DND-41 (cell line): Measurements from ENCODE around the gene MACROD2.
"Not testable (repeated sequence)": the region's sequence is repeated elsewhere in the genome, so short reads cannot be mapped to it uniquely, and the experiment has no call there.

Experiments used
- ATAC-seq: fragments of 200-7000 bp; cut with Tn5 transposase; 3 replicates; pipeline ENCODE4 v1.9.1; 2021; ENCODE audit warnings: low read depth; ENCODE audit not compliant: insufficient read depth
- DNase-seq: peaks from one replicate; pipeline ENCODE4 v3.0.0-alpha.2; 2020
- H2AFZ ChIP-seq: 2 replicates; pipeline ENCODE4 v1.6.0; 2012; ENCODE audit warnings: low read depth, low read length
- H3K27ac ChIP-seq: 2 replicates; pipeline ENCODE4 v1.5.1; 2012; ENCODE audit warnings: low read length, inconsistent platforms
- H3K27me3 ChIP-seq: fragments of 200-600 bp; sonication (generic); 2 replicates; pipeline ENCODE4 v1.6.0; 2012; ENCODE audit warnings: low read length, mild to moderate bottlenecking, inconsistent platforms; ENCODE audit not compliant: insufficient read depth, poor library complexity
- H3K36me3 ChIP-seq: 2 replicates; pipeline ENCODE4 v1.5.1; 2012; ENCODE audit warnings: low read length, inconsistent platforms; ENCODE audit not compliant: insufficient read depth
- H3K4me1 ChIP-seq: 2 replicates; pipeline ENCODE4 v1.5.1; 2012; ENCODE audit warnings: mild to moderate bottlenecking, low read length; ENCODE audit not compliant: insufficient read depth
- H3K4me2 ChIP-seq: 2 replicates; pipeline ENCODE4 v1.6.0; 2012; ENCODE audit warnings: mild to moderate bottlenecking, moderate library complexity, low read length, inconsistent platforms; ENCODE audit not compliant: insufficient read depth
- H3K4me3 ChIP-seq, 2 experiments: fragments of 200-600 bp in 1 of 2; shearing (Covaris generic) in 1 of 2; 2 replicates each; pipeline ENCODE4 v1.5.1; 2012 to 2016; ENCODE audit warnings: inconsistent platforms in 2 of 2, low read length in 2 of 2, mild to moderate bottlenecking in 2 of 2, low read depth in 1 of 2, moderate library complexity in 1 of 2
- H3K79me2 ChIP-seq: 2 replicates; pipeline ENCODE4 v1.6.0; 2012; ENCODE audit warnings: low read length, inconsistent platforms; ENCODE audit not compliant: insufficient read depth
- H3K9ac ChIP-seq: 2 replicates; pipeline ENCODE4 v1.6.0; 2012; ENCODE audit warnings: low read depth, mild to moderate bottlenecking, inconsistent platforms, low read length, moderate library complexity
- H3K9me3 ChIP-seq: 2 replicates; pipeline ENCODE4 v1.5.1; 2012; ENCODE audit warnings: low read length, moderate library complexity, mild to moderate bottlenecking, inconsistent platforms; ENCODE audit not compliant: insufficient read depth, severe bottlenecking
- H4K20me1 ChIP-seq: 2 replicates; pipeline ENCODE4 v1.6.0; 2012; ENCODE audit warnings: low read length; ENCODE audit not compliant: insufficient read depth
- CTCF ChIP-seq: IDR thresholded peaks from 2 replicates; pipeline ENCODE4 v1.5.1; 2012; ENCODE audit warnings: borderline replicate concordance, low read length, moderate library complexity, mild to moderate bottlenecking; ENCODE audit not compliant: poor library complexity, severe bottlenecking; ENCODE audit errors: extremely low read depth
- EZH2 ChIP-seq: IDR thresholded peaks from 3 replicates; pipeline ENCODE4 v1.6.1; 2012; ENCODE audit warnings: borderline replicate concordance, low read depth, mild to moderate bottlenecking, moderate library complexity, low read length, inconsistent platforms; ENCODE audit not compliant: severe bottlenecking

Gene MACROD2

GRCh38 chr20:15977026-15977425 is 1981.7 kb downstream of the MACROD2 start:
- Histone ChIP-seq H2AFZ (no peak overlapping the region), H3K27me3 (no peaks in the 10 kb centered on the region), H3K36me3 (no peaks in the 10 kb centered on the region), H3K27ac (no peak overlapping the region), H3K4me3 (no peak overlapping the region), H4K20me1 (no peaks in the 10 kb centered on the region), H3K79me2 (no peaks in the 10 kb centered on the region), H3K4me2 (no peak overlapping the region), H3K9ac (no peak overlapping the region), H3K4me1 (no peaks in the 10 kb centered on the region), H3K9me3 (no peaks in the 10 kb centered on the region)
- TF ChIP-seq CTCF (no peak), EZH2 (no peak)
- no peak for DNase-seq
- ATAC-seq = no peak

- no peaks in the 10 kb centered on the region for H3K9me3 ChIP-seq
- no peak for TF ChIP-seq CTCF
- TF ChIP-seq EZH2 = no peak
- no peak for ATAC-seq
- H3K27ac ChIP-seq = no peak overlapping the region
- DNase-seq = no peak
- H2AFZ ChIP-seq = no peak overlapping the region
- H3K4me3 ChIP-seq = no peak overlapping the region
- H3K79me2 ChIP-seq = no peaks in the 10 kb centered on the region
- H3K4me2 ChIP-seq = no peak overlapping the region
- H3K27me3 ChIP-seq = no peaks in the 10 kb centered on the region
- H3K9ac ChIP-seq = no peak overlapping the region
- H3K36me3 ChIP-seq = no peaks in the 10 kb centered on the region
- no peaks in the 10 kb centered on the region for H3K4me1 ChIP-seq
- no peaks in the 10 kb centered on the region for H4K20me1 ChIP-seq
Observed at GRCh38 chr20:15977758-15978157, 1982.4 kb downstream of the MACROD2 start.

DNA sequence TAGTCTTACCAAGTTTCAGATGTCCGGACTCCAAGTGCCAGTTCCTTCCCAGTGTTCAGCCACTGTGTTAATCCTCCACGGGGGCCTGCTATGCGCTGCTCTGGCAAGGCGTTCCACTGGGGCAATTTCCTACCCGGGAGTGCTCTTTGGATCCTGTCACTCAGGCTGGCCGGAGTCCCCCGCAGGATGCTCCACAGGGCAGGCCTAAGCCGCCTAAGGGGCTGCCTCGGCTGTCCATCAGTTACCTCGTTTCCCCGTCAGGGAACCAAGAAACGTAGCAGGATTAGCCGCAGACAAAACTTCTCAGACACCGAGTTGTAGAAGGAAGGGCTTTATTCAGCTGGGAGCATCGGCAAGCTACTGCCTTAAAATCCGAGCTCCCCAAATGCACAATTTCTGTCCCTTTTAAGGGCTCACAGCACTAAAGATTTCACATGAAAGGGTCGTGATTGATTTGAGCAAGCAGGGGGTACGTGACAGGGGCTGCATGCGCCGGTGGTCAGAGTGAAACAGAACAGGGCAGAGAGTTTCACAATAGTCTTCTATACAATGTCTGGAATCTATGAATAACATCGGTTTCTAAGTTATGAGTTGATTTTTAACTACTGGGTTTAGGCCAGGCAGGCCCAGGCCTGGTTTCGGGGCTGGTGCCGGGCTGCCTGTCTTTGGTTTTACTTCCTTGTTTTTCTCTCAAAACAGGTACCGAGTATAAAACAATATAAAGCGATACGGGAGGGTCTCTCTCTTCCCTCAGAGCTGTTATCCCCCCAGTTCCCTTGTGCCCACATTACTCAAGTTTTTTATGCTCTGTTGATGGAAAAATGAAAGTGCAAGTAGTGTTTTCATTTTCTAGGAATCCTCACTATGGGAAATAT is 1990.4 kb downstream of the MACROD2 start:
- H3K9ac ChIP-seq, H3K4me2 ChIP-seq, H3K27ac ChIP-seq, H3K27me3 ChIP-seq, H4K20me1 ChIP-seq, ATAC-seq, H2AFZ ChIP-seq, H3K4me3 ChIP-seq, H3K36me3 ChIP-seq, H3K4me1 ChIP-seq, H3K79me2 ChIP-seq, H3K9me3 ChIP-seq, DNase-seq: not testable (repeated sequence)

DNA sequence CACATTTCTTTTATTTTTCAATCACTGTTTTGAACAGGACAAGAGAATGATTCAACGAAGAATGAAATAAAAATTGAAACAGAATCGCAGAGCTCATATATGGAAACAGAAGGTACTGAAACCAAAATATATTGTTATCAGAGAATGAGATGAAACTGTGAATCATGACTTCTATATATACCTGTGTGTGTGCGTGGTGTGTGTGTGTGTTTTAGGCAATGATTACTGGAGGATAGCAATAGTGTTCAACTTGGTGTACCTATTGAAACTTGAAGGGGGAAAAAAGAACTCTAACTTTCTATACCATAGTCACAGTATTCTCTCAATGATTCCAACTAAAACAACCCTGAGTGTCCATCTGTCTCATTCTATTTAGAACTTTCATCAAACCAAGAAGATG is 1991.4 kb downstream of the MACROD2 start:
- H3K9me3 ChIP-seq = no peaks in the 10 kb centered on the region
- DNase-seq (no peak), ATAC-seq (no peak)
- no peaks in the 10 kb centered on the region for H3K4me1 ChIP-seq
- no peaks in the 10 kb centered on the region for H3K79me2 ChIP-seq
- H3K4me2 ChIP-seq = no peak overlapping the region
- no peak overlapping the region for H3K9ac ChIP-seq
- H2AFZ ChIP-seq = no peak overlapping the region
- H4K20me1 ChIP-seq = no peaks in the 10 kb centered on the region
- H3K27me3 ChIP-seq = no peaks in the 10 kb centered on the region
- TF ChIP-seq EZH2 (no peak), CTCF (no peak)
- H3K4me3 ChIP-seq = no peak overlapping the region
- H3K36me3 ChIP-seq = no peaks in the 10 kb centered on the region
- no peak overlapping the region for H3K27ac ChIP-seq
